Measurements from ENCODE around the gene SREK1IP1.

Gene SREK1IP1

DNA sequence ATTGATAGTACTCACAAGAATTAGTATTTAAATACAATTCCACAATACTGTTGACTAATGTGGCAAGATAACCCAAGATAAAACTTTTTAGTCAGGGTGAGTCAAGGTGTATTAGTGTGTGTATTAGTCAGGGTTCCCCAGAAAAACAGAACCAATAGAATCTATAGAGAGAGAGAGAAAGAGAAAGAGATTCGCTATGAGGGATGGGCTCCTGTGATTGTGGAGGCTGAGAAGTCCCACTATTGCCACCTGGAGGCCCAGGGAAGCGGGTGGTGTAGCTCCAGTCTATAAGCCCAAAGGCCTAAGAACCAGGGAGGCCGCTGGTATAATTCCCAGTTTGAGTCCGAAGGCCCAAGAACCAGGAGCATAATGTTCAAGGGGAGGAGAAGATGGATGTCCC is 88.2 kb downstream of the SREK1IP1 start:
- no peak for DNase-seq

DNA sequence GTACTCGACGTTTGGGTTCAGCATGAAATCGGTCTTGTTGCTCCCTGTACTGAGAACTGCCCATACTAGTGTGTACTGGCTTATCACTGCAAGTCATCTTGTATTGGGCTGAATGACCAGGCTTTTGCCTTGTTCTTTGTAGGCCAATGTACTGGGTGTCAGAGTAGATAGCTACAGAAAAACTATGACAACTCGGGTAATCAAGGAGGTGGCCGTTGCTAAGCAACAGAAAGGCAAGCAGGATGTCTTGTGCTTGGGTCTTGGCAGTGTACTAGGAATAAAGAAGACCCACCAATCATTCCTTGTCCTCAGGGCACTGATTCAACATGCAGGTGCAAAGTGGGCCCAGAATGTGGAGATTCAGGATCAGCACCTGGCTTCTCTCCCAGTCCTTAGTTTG is 90.1 kb downstream of the SREK1IP1 start:
- no peak for DNase-seq

DNA sequence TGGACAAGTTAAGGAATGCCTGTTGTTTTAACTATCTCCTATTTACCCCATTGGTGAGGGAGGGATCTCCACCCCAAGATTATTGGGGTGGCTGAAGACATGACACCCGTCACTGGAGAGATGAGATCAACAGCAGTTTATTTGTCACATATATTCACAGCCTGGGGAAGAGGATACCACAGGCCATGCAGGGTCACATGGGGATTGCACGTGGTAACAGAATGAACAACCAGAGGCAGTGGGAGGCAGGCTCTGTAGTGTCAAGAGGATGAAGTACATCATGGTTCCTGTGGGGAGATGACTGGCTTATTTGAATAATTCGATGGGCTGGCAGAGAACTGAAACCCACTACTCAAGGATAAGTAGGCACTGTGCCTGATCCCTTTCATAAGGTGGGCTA is 96.8 kb downstream of the SREK1IP1 start:
- no peak for DNase-seq

DNA sequence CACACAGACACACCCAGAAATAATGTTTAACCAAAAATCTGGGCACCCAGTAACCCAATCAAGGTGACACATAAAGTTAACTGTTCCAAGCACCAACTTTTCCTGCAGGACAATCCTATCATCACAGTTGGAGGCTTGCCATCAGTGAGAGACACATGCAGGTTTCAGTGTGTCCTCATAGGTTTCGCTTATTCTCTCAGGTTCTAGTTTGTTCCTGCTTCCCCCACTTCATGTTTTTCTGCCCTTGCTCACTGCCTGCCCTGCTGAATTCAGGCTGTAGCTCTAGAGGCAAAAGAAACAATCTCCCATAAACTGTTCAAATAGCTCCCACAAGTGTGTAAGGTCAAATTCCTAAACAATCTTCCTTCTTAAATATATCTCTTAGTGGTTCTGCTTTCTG is 98.2 kb downstream of the SREK1IP1 start:
- DNase-seq = no peak

Data from NCI-H2171 (cell line).